ENCODE results near the gene TSPAN9.

- TF ChIP-seq, protein P1, sequence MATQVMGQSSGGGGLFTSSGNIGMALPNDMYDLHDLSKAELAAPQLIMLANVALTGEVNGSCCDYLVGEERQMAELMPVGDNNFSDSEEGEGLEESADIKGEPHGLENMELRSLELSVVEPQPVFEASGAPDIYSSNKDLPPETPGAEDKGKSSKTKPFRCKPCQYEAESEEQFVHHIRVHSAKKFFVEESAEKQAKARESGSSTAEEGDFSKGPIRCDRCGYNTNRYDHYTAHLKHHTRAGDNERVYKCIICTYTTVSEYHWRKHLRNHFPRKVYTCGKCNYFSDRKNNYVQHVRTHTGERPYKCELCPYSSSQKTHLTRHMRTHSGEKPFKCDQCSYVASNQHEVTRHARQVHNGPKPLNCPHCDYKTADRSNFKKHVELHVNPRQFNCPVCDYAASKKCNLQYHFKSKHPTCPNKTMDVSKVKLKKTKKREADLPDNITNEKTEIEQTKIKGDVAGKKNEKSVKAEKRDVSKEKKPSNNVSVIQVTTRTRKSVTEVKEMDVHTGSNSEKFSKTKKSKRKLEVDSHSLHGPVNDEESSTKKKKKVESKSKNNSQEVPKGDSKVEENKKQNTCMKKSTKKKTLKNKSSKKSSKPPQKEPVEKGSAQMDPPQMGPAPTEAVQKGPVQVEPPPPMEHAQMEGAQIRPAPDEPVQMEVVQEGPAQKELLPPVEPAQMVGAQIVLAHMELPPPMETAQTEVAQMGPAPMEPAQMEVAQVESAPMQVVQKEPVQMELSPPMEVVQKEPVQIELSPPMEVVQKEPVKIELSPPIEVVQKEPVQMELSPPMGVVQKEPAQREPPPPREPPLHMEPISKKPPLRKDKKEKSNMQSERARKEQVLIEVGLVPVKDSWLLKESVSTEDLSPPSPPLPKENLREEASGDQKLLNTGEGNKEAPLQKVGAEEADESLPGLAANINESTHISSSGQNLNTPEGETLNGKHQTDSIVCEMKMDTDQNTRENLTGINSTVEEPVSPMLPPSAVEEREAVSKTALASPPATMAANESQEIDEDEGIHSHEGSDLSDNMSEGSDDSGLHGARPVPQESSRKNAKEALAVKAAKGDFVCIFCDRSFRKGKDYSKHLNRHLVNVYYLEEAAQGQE (IDR thresholded peaks at IDR 0.05; ENCODE audit: low read depth): no peak
- TF ChIP-seq EZH2phosphoT487 (IDR thresholded peaks at IDR 0.05; ENCODE audit: borderline replicate concordance) (no peak), CTCF (IDR thresholded peaks at IDR 0.05 in 2 of 3, conservative IDR thresholded peaks at IDR 0.05 in 1 of 3; ENCODE audit: borderline replicate concordance in 1 of 3, insufficient read depth in 1 of 3, low read depth in 2 of 3, low read length in 2 of 3) (no peak), POLR2A (IDR thresholded peaks at IDR 0.05; ENCODE audit: borderline replicate concordance, extremely low read depth, insufficient read depth, insufficient read length) (no peak), CEBPB (IDR thresholded peaks at IDR 0.05; ENCODE audit: low read depth) (no peak), EZH2 (IDR thresholded peaks at IDR 0.05) (no peak), YY1 (IDR thresholded peaks at IDR 0.05; ENCODE audit: extremely low read depth, insufficient replicate concordance, low read depth, low read length) (no peak), SIN3A (IDR thresholded peaks at IDR 0.05; ENCODE audit: low read depth) (no peak), EGR1 (IDR thresholded peaks at IDR 0.05; ENCODE audit: low read depth) (no peak), JUND (IDR thresholded peaks at IDR 0.05) (no peak), POLR2AphosphoS5 (IDR thresholded peaks at IDR 0.05; ENCODE audit: low read depth, low read length) (no peak)
- TF ChIP-seq, protein P2, sequence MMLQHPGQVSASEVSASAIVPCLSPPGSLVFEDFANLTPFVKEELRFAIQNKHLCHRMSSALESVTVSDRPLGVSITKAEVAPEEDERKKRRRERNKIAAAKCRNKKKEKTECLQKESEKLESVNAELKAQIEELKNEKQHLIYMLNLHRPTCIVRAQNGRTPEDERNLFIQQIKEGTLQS (IDR thresholded peaks at IDR 0.05): no peak
Observed at GRCh38 chr12:3305464-3305863, 228.3 kb downstream of the TSPAN9 start.

Data from HCT116 (cell line).